Spleen (tissue), 7 donors: Measurements from ENCODE around the gene PSD2.

ENCODE experiments used
- POLR2A ChIP-seq, 3 donors: fragments of 450-650 bp; IDR thresholded peaks; one replicate each; pipeline ENCODE4 v1.5.1; 2017; ENCODE audit warnings: antibody characterized with exemption in 3 of 3, mild to moderate bottlenecking in 1 of 3
- POLR2AphosphoS5 ChIP-seq, 3 donors: sonication (generic); formaldehyde crosslinking; IDR thresholded peaks; one replicate each; pipeline ENCODE4 v1.5.1; 2017; ENCODE audit warnings: antibody characterized with exemption in 3 of 3
- TF ChIP-seq, protein P1 (sequence below), 11 experiments: fragments of 200-600 bp in 7 of 11; fragments of 450-650 bp in 4 of 11; sonication (generic) in 4 of 11; IDR thresholded peaks in 8 of 11; conservative IDR thresholded peaks in 3 of 11; 1 replicate in 7 of 11; 2 replicates in 4 of 11; pipeline versions ENCODE4 v1.4.0 to v1.8.0; 2016 to 2021; ENCODE audit warnings: antibody characterized with exemption in 11 of 11, inconsistent platforms in 4 of 11, mild to moderate bottlenecking in 1 of 11
- donor health status: DM: no; HTN: no; CAD: no; lungs with moderate emphysema.
- donor health status: DM: no; HTN: no; CAD: no.
- donor health status: DM: no; HTN: no; CAD: no.

DNA sequence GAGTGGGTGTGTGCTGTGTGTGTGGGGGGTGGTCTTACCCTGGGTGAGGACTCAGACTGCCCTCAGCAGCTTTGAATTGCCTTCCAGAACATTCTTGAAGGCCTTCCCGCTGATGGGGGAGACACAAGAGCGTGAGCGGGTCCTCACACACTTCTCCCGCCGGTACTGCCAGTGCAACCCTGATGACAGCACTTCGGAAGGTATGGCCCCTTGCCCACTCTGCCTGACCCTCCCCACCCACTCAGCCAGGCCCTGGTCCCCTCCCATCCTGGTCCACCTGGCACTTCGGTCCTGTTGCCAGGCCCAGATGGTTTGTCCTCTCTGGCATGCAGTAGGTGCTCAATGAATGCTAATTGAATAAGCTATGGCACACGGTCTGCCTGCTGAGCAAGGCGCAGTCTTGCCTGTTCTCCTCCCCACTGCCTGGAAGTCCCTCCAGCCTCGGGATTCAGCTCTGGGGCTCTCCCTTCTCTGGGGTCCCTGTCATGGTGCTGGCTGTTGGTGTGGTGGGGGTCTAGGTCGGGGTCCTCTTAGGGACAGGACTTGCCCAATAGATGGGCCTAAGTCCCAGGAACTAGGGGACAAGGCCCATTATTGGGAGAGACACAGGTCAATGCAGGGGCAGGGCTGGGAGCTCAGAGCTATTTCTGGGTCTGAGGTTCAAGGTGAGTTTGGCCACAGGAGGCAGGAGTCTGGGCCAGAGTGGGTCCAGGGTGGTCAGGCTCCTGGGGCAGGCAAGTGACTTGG lies 26.4 kb downstream of the PSD2 start:
- TF ChIP-seq, protein P1, sequence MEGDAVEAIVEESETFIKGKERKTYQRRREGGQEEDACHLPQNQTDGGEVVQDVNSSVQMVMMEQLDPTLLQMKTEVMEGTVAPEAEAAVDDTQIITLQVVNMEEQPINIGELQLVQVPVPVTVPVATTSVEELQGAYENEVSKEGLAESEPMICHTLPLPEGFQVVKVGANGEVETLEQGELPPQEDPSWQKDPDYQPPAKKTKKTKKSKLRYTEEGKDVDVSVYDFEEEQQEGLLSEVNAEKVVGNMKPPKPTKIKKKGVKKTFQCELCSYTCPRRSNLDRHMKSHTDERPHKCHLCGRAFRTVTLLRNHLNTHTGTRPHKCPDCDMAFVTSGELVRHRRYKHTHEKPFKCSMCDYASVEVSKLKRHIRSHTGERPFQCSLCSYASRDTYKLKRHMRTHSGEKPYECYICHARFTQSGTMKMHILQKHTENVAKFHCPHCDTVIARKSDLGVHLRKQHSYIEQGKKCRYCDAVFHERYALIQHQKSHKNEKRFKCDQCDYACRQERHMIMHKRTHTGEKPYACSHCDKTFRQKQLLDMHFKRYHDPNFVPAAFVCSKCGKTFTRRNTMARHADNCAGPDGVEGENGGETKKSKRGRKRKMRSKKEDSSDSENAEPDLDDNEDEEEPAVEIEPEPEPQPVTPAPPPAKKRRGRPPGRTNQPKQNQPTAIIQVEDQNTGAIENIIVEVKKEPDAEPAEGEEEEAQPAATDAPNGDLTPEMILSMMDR (IDR thresholded peaks at IDR 0.05 in 8 of 11, conservative IDR thresholded peaks at IDR 0.05 in 3 of 11): no peak
- no peak for TF ChIP-seq POLR2AphosphoS5 (IDR thresholded peaks at IDR 0.05)
- no peak for TF ChIP-seq POLR2A (IDR thresholded peaks at IDR 0.05)
